COLO668 (cell line): ENCODE results near the gene KRTAP10-7.
"Not testable (repeated sequence)": the region's sequence is repeated elsewhere in the genome, so short reads cannot be mapped to it uniquely, and the experiment has no call there.

Source experiments
- DNase-seq: peaks from one replicate; lab custom pipeline; 2025; ENCODE audit not compliant: unreplicated experiment; lab: John Stamatoyannopoulos, UW

Gene KRTAP10-7

DNA sequence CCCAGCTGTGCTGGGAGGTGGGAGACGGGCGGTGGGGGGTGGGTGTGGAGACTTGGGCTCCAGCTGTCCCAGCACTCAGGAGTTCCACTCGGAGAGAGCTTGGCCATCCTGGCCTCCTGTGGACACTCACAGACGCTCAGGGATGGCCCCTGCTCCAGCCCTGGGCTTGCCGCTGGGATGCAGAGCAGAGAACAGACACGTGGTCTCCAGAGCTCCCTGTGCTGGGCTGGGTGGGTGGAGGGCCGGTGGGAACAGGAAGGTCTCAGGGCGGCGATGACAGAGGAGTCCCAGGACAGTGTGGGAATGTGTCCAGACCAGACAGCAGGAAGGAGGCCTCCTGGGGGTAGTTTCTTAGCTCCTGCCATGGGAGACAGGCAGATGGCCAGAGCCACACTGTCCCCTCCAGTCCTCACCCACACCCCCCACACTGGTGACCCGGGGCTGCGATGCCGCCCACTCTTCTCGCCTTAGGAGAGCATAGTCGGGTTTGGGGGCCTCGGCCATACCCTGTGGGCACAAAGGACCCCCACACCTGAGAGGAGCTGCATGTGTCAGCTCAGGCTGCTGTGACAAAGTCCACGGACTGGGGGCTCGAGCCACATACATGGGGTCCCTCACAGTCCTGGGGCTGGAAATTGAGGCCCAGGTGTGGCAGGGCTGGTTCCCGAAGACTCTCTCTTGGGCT lies 28.5 kb downstream of the KRTAP10-7 start:
- no peak for DNase-seq

DNA sequence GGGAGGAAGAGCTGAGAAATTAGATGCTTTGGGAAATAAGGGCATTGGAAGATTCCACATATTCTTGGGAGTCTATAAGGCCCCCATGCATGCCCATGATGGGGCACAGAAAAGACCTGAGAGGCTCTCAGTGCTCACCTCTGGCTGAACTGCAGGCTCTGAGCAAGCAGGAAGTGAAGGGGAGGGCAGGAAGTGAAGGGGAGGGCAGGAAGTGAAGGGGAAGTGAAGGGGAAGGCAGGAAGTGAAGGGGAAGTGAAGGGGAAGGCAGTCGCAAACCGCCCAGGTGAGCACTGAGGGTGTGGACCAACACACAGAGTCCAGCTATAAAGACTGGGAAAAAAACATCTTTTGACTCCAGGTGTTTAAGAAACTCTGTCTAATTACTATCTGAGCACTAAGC lies 30.0 kb downstream of the KRTAP10-7 start:
- DNase-seq = no peak

DNA sequence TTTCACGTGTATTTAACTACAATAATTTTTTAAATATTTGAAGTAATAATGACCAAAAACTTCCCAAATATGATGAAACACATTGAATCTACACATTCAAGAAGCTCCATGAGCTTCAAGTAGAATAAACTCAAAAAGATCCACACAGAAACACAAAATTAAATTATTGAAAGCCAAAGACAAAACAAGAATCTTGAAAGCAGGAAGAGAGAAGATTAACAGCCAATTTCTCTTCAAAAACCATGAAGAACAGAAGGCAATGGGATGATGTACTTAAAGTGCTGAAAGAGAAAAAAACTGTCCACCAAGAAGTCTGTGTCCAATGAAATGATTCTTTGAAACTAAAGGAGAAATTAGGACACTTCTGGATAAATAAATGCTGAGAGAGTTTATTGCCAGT lies 31.7 kb downstream of the KRTAP10-7 start:
- DNase-seq = no peak

DNA sequence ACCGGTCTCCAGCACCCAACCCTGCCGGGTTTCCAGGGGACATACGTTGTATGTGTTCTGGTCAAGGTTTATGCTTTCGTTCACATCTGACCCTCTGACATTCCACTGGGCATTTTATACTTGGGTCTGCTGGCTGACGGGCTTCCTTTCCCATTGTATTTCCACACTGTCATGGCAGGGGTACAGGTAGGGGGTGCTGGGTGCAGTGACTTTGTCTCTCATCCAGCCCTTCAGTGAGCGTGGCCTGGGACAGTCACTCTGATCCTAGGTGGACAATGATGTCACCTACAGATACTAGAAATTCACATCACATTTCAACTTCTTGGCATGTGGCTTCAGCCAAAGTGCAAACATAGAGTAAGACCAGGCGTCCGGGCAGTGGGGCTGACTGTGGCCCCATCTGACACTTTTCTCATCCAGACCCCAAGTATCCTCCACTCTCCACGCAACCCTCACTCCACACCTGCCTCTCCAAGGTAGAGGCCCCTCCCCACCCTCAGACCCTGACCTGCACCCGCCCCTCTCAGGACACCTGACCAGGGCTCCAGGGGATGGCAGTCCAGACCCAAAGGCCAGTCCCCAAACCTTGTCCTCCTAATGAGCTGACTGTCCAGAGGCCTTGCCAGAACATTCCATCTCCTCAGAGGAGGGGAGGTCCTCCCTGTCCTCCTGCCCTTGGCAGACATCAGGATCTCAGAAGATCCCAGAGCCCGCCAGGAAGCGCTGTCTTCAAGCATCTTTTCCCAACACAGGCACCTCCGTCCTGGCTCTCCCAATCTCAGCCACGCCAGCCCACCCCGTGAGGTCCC lies 36.0 kb downstream of the KRTAP10-7 start:
- no peak for DNase-seq

DNA sequence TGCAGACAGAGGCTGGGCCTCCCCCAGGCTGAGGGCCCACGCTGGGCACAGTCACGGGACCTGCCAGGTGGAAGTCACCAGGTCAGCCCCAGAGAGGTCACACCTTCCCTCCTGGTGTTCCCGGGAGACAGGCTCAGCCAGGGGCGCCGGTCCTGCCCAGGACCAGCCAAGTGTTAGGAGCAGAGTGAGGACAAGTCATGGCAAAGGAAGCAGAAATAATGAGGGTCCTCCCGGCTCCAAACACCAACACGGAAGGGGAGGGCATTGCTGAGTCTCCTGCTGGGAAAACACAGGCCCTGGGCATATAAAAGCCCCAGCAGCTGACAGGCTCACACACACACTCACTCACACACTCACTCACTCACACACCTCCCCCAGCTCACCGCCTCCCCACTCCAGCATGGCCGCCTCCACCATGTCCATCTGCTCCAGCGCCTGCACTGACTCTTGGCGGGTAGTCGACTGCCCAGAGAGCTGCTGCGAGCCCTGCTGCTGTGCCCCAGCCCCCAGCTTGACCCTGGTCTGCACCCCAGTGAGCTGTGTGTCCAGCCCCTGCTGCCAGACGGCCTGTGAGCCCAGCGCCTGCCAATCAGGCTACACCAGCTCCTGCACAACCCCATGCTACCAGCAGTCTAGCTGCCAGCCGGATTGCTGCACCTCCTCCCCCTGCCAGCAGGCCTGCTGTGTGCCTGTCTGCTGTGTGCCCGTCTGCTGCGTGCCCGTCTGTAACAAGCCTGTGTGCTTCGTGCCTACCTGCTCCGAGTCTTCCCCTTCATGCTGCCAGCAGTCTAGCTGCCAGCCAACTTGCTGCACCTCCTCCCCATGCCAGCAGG lies 36.8 kb downstream of the KRTAP10-7 start, which contains the start of gene KRTAP10-10:
TSS of gene KRTAP10-10 (plus strand) at position 339 of the 833 bp plus-strand sequence. CDS start at position 401, 62 bp downstream.
- DNase-seq = no peak

DNA sequence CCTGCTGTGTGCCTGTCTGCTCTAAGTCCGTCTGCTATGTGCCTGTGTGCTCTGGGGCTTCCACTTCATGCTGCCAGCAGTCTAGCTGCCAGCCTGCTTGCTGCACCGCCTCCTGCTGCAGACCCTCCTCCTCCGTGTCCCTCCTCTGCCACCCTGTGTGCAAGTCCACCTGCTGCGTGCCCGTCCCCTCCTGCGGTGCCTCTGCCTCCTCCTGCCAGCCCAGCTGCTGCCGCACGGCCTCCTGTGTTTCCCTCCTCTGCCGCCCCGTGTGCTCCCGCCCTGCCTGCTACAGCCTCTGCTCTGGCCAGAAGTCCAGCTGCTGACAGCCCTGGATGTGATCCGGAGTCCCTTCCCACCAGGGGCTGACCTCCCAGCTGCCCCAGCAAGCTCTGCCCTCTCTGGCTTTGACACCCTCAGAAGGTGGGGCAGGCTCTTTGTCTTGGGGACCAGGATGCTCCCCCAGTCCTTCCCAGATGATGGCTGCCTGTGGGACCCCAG lies 37.5 kb downstream of the KRTAP10-7 start:
- not testable (repeated sequence) for DNase-seq

DNA sequence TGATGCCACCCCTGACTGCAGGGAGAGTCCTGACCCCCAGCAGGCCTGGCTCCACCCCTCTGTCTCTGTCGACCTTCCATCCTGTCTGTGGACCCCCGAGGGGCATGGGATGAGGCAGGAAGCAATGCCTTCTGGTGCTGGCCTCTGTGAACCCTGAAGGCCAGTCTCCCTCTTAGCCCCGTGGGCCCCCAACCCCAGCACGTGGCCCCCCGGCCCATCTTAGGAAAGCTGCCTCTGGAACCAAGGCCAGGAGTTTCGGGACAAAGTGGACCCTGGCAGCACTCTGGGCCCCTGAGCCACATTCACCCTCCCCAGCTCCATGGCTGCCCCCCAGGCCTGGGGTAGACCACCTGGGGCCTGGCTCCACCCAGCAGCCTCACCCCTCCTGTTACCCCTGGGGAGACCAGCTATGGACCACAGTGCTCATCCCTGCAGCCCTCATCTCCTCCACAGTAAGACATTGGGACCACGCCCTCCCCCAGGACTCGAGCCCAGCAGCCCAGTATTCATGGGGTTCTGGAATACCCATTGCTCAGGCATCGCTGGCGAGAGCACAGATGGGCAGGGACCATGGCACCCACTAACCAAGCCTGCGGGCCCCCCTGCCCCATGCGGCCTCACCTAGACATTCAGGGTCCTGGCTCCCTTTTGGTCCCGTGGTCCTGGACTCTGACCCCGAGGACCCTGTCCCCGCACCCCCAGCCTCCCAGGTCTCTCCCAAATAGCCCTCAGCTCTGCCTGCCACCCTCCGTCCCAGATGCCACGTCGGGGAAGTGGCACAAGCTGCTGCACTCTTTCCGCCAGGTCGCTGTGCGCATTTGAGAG lies 38.3 kb downstream of the KRTAP10-7 start:
- DNase-seq = not testable (repeated sequence)

DNA sequence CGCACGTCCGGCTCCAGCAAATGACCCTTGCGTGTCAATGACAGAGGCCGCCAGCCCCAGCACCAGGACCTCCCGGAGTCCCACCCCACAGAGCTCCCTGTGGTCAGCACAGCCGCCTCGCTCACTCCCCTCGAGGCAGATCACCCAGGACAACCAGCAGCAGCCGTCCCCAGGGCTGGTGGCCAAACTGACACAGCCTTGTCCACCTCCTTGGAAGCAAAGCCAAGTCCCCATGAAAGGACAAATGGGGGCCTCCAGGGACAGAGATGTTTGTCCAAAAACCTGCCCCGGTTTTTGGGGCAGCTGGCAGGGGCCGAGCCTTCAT lies 38.9 kb downstream of the KRTAP10-7 start:
- DNase-seq = no peak

DNA sequence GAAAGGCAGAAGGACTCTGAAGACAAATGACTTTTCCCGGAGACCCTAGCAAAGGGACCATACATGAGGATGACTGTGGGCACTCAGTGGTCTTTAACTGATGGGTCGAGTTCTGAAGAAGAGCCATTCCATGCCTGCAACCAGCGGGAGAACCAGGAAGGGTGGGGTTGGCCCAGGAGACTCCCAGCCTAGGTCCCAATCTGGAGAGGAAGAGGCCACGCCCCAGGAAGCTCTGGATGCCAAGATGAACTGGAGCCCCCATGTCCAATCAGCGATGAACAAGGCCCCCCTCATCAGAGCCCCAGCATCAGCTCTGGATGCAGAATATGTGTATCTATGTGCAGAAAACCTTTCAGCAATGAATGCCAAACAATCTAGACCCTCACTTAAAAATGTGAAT lies 40.4 kb downstream of the KRTAP10-7 start:
- no peak for DNase-seq

DNA sequence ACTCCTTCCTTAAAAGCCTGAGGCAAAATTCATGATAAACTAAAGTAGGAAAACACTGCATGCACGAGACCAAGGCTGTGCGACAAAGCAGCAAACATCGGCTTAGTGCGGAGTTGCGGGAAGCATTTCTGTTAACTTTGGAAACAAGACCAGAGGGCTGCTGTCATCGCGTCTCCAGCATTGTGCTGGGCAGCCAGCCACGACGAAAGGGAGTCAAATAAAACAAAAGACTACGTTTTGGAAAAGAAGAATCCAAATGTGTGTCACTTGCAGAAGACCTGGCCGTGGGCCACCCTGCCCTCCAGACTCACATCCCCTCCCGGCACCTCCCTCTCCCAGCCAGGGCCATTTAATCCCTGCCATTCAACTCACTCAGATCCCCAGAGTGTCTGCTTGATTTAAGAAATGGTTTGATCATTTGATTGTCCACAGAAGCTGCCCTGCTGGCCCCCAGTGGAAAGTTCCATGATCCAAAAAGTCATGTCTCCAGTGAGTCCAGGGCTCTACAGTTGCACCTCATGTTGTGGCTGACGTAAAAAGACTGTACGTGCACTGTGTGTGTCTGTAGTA lies 43.4 kb downstream of the KRTAP10-7 start:
- no peak for DNase-seq

DNA sequence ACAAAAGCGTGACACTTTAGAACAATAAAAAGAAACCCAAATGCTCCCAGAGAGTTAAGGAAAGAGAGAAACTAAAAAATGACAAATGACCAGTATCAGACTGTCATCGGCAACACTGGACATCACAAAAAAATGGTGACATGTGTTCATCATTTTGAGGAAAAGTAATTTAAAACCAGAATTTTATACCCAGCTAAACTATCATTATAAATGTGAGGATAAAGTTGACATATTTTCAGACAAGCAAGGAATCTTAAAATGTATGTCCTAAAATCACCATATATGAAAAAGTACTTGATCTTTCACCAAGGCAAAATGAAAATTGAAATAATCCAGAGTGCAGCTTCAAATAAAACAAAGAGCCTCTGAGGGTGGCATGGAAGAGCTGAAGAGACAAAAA lies 44.5 kb downstream of the KRTAP10-7 start:
- no peak for DNase-seq

DNA sequence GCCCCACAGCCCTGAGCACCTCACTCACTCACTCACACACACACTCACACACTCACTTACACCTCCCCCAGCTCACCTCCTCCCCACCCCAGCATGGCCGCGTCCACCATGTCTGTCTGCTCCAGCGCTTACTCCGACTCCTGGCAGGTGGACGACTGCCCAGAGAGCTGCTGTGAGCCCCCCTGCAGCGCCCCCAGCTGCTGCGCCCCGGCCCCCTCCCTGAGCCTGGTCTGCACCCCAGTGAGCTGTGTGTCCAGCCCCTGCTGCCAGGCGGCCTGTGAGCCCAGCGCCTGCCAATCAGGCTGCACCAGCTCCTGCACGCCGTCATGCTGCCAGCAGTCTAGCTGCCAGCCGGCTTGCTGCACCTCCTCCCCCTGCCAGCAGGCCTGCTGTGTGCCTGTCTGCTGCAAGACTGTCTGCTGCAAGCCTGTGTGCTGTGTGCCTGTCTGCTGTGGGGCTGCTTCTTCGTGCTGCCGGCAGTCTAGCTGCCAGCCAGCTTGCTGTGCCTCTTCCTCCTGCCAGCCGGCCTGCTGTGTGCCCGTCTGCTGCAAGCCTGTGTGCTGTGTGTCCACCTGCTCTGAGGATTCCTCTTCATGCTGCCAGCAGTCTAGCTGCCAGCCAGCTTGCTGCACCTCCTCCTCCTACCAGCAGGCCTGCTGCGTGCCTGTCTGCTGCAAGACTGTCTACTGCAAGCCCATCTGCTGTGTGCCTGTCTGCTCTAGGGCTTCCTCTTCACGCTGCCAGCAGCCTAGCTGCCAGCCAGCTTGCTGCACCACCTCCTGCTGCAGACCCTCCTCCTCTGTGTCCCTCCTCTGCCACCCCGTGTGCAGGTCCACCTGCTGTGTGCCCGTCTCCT lies 46.2 kb downstream of the KRTAP10-7 start, which contains the start of gene KRTAP10-11:
TSS of gene KRTAP10-11 (plus strand) at position 49 of the 856 bp plus-strand sequence. CDS start at position 94, 45 bp downstream.
- DNase-seq = peak; percentile 24

DNA sequence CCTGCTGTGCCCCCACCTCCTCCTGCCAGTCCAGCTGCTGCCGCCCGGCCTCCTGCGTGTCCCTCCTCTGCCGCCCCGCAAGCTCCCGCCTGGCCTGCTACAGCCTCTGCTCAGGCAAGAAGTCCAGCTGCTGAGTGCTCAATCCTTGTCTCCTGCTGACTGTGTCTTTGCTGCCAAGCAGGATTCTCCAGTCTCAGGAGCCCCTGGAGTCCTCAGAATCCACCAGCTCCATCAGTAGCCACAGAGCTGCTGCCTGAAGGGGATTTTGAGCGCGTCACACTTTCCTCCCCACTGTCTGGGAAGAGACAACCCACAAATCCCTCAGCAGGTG lies 46.8 kb downstream of the KRTAP10-7 start:
- no peak for DNase-seq

DNA sequence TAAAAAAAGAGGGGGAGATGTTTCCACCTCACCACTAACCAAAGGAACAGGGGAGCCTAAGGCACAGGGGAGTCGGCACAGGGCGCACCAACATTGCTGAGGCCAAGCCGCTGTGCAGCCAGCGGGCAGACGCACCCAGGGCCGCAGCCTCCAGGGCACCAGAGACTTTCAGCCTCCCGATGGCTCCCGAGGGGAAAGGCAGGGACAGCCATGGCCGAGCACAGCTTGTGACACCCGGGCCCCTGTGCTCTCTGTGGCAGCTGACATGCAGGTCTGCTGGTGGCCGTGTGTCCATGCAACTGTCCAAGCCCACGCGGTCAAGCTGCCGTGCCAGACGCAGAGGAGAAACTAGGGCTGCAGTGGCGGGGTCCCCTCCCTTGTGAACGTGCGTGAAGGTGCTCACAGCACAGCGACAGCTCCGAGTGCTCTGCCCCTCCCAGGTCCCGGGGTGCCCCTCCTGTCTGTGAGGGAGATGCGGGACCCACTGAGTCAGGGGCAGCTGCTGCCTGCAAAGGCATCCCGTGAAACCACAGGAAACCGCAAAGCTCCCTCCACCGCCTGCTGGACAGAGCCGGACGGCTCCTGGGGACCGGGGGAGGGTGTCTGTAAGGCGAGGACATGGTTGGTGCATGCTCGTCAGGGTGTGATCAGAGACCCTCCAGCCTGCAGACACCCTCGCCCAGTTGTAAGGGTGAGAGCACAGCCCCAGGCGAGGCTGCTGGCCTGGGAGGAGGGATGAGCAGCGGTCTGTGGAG lies 48.3 kb downstream of the KRTAP10-7 start:
- no peak for DNase-seq

DNA sequence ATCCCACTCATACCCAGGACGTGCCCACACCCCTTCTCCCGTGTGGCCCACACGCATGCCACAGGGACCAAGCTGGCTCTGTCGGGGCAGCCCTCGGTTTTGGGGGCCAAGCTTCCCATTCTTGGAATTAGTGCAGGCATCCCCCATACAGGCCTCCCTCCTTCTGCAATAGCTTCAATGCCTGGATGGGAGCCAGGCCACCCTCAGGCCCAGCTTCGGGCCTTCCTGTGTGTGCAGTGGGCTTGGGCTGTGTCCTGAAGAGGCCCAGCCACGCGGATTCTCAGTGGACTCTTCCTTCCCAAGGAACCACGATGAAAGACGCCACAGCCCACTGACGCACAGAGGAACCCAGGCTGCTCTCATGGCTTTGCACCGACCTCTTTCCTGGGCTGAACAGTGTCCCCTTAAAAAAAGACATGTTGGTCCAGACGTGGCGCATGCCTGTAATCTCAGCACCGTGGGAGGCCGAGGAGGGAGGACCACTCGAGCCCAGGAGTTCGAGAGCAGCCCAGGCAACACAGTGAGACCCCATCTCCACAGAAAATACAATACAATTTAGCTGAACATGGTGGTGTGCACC lies 49.2 kb downstream of the KRTAP10-7 start:
- no peak for DNase-seq

DNA sequence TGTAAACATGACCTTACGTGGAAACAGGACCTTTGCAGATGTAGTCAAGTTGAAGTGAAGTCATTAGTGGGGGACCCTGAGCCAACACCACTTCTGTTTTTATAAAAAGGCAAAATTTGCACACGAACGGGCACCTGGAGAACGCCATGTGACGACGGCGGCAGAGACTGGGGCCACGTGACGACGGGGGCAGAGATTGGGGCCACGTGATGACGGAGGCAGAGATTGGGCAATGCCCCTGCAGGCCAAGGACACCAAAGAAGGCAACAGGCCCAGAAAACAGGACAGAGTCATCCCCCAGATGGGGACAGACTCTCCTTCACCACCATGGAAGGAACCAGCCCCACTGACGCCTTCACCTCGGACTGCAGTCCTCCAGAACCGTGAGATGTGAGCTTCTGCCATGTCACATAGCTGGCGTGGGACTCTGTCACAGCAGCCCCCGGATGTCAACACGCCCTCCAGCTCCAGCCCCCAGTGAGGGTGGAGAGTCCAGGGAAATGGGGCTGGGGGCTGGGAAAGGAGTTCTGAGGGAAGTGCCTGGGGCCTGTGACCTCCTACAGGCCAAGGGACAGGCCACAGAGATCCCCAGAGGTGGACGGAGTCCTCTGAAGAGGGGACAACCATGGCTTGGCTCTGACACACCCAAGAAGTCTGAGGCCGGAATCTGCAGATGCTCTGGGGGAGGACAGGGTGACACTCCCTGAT lies 50.0 kb downstream of the KRTAP10-7 start:
- no peak for DNase-seq

DNA sequence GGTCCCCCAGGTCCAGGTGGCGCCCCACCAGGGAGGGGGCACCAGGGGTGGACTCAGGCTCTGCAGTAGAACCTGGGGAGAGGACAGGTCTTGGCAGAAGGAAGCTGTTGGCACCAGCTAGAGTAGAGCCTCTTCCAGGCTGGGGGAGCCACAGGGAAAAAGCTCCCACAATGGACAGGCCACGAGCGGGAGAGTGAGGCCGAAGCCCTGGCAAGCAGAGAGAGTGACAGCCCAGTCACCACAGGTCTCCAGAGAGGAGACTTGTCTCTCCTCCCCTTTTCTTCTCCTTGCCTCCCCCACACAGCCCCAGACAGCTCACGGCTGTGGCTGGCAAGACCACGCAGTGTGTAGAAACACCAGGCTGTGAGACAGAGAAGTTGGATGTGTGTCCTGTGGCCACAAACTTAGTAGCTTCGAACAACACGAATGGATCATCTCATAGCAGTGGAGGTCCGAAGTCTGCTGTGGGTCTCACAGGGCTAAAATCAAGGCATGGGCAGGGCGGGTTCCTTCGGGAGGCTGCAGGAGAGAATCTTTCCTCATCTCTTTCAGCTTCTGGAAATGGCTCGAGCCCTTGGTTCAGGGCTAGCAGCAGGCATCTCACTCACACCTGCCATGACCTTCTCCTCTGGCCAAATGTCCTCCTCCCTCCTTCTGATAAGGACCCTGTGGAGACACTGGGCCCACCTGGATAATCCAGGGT lies 50.7 kb downstream of the KRTAP10-7 start:
- DNase-seq = no peak
